Measurements from ENCODE around the gene PPP1R14D.
A peak's percentile ranks its signal among the peaks of the same experiment; 100 is the strongest.

The PPP1R14D gene

DNA sequence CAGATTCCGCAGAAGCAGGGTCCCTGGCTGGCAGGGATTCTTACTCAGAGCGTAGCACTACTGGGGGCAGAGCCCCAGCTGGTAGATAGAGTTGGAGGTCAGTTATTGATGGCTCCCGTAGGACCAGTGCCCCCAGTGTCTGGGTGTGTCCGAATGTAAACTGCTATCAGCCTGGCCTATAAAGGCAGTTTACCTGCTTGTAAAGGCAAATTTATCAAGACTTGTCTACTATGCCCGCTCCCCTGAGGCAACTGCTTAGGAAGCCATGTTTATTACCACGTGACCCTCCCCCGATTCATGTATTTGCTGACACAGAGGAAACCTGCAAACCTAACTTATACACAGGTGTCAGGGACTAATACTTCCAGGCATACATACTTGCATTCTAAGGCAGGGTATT is 607 bp upstream of the PPP1R14D start:
- H3K27ac ChIP-seq = no peak overlapping the region
- TF ChIP-seq, protein P1, sequence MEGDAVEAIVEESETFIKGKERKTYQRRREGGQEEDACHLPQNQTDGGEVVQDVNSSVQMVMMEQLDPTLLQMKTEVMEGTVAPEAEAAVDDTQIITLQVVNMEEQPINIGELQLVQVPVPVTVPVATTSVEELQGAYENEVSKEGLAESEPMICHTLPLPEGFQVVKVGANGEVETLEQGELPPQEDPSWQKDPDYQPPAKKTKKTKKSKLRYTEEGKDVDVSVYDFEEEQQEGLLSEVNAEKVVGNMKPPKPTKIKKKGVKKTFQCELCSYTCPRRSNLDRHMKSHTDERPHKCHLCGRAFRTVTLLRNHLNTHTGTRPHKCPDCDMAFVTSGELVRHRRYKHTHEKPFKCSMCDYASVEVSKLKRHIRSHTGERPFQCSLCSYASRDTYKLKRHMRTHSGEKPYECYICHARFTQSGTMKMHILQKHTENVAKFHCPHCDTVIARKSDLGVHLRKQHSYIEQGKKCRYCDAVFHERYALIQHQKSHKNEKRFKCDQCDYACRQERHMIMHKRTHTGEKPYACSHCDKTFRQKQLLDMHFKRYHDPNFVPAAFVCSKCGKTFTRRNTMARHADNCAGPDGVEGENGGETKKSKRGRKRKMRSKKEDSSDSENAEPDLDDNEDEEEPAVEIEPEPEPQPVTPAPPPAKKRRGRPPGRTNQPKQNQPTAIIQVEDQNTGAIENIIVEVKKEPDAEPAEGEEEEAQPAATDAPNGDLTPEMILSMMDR (conservative IDR thresholded peaks at IDR 0.05) = no peak

DNA sequence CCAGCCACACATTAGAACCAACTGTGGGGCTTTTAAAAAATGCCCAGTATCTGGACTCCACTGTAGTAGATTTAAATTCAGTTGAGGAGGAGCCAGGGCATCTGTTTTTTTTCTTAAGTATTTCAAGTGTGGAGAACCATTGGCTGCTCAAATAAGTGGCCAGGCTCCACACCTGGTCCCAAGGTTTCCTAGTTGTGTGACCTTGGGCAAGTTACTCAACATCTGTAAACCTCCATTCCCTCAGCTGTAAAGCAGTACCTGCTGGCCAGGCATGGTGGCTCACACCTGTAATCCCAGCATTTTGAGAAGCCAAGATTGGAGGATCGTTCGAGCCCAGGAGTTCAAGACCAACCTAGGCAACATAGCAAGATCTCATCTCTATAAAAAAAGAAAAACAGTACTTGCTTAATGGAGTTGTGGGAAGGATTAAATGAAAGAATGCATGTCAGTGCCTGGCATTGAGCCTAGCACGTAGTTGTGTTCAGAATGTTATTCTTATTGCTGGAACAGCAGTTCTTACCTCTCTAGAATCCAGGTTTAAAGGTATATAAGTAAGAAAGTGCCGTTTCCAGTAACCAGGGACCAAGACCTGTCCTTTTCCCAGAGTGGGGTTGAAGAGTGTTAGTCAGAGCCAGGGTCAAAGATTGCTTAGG is 2.0 kb downstream of the PPP1R14D start:
- TF ChIP-seq, protein P1 (conservative IDR thresholded peaks at IDR 0.05) = no peak
- H3K27ac ChIP-seq = no peak overlapping the region

GRCh38 chr15:40825661-40826422 is 2.7 kb downstream of the PPP1R14D start:
- no peak overlapping the region for H3K27ac ChIP-seq
- TF ChIP-seq, protein P1 (conservative IDR thresholded peaks at IDR 0.05) = no peak

- H3K27ac ChIP-seq = no peak overlapping the region
- TF ChIP-seq, protein P1 (conservative IDR thresholded peaks at IDR 0.05) = no peak
Observed at GRCh38 chr15:40823572-40824343, 4.8 kb downstream of the PPP1R14D start.

GRCh38 chr15:40821195-40821594 is 7.3 kb downstream of the PPP1R14D start:
- TF ChIP-seq, protein P1 (conservative IDR thresholded peaks at IDR 0.05) = no peak
- H3K27ac ChIP-seq = no peak overlapping the region

- no peak overlapping the region for H3K27ac ChIP-seq
- TF ChIP-seq, protein P1 (conservative IDR thresholded peaks at IDR 0.05) = no peak
Observed at GRCh38 chr15:40819048-40819447, 9.5 kb downstream of the PPP1R14D start.

- TF ChIP-seq, protein P1 (conservative IDR thresholded peaks at IDR 0.05) = no peak
- H3K27ac ChIP-seq = peak overlapping the region; percentile 61
Observed at GRCh38 chr15:40815042-40815698, 13.3 kb downstream of the PPP1R14D start.

Measured in VCaP (cell line).